GM12878 (cell line): ENCODE data around the gene GPR26.

ENCODE experiments used
- ATF3 ChIP-seq: IDR thresholded peaks from 2 replicates; pipeline ENCODE4 v1.6.1; 2011; ENCODE audit warnings: low read depth, mild to moderate bottlenecking, low read length, moderate library complexity, borderline replicate concordance; ENCODE audit errors: extremely low read depth
- CBFB ChIP-seq: IDR thresholded peaks from 2 replicates; pipeline ENCODE4 v1.6.1; 2016; ENCODE audit warnings: antibody characterized with exemption, low read depth
- CTCF ChIP-seq, 3 experiments: IDR thresholded peaks in 2 of 3; conservative IDR thresholded peaks in 1 of 3; 2 replicates each; pipeline ENCODE4 v1.5.1; 2011; ENCODE audit warnings: low read depth in 3 of 3, low read length in 3 of 3, mild to moderate bottlenecking in 3 of 3, control low read depth in 2 of 3, moderate library complexity in 2 of 3, inconsistent platforms in 1 of 3, mixed read lengths in 1 of 3; ENCODE audit not compliant: control insufficient read depth in 2 of 3, insufficient read depth in 1 of 3; ENCODE audit errors: extremely low read depth in 1 of 3
- EGR1 ChIP-seq, 2 experiments: IDR thresholded peaks; 1 replicate in 1 of 2; 2 replicates in 1 of 2; pipeline ENCODE4 v1.6.1; 2011 to 2012; ENCODE audit warnings: low read depth in 2 of 2, low read length in 2 of 2, borderline replicate concordance in 1 of 2, mild to moderate bottlenecking in 1 of 2, moderate library complexity in 1 of 2
- EZH2 ChIP-seq: IDR thresholded peaks from 2 replicates; pipeline ENCODE4 v1.6.1; 2012; ENCODE audit warnings: low read depth, mild to moderate bottlenecking, control low read depth, inconsistent platforms, low read length, borderline replicate concordance; ENCODE audit not compliant: control insufficient read depth
- JUND ChIP-seq: IDR thresholded peaks from 2 replicates; pipeline ENCODE4 v1.6.1; 2012; ENCODE audit warnings: low read depth, mild to moderate bottlenecking, low read length, improper control_type of control experiment, moderate library complexity
- MAX ChIP-seq: IDR thresholded peaks from 2 replicates; pipeline ENCODE4 v1.6.1; 2012; ENCODE audit warnings: low read depth, low read length, improper control_type of control experiment
- NFXL1 ChIP-seq: fragments of 450-650 bp; IDR thresholded peaks from 2 replicates; pipeline ENCODE4 v1.6.1; 2017; ENCODE audit warnings: antibody characterized with exemption, mild to moderate bottlenecking, borderline replicate concordance
- POLR2A ChIP-seq: IDR thresholded peaks from 2 replicates; pipeline ENCODE4 v1.6.1; 2011; ENCODE audit warnings: low read depth, mild to moderate bottlenecking, low read length
- RAD21 ChIP-seq: IDR thresholded peaks from 2 replicates; pipeline ENCODE4 v1.6.1; 2011; ENCODE audit warnings: mild to moderate bottlenecking, low read depth, low read length, moderate library complexity; ENCODE audit not compliant: insufficient read depth
- SPI1 ChIP-seq: IDR thresholded peaks from 2 replicates; pipeline ENCODE4 v1.6.1; 2011; ENCODE audit warnings: low read depth, mild to moderate bottlenecking, low read length, moderate library complexity, borderline replicate concordance; ENCODE audit not compliant: insufficient read depth

GRCh38 chr10:123633106-123633505 lies 33.0 kb upstream of the GPR26 start:
- TF ChIP-seq CTCF (IDR thresholded peaks at IDR 0.05 in 2 of 3, conservative IDR thresholded peaks at IDR 0.05 in 1 of 3; ENCODE audit: control insufficient read depth in 2 of 3, extremely low read depth in 1 of 3, insufficient read depth in 1 of 3, low read depth in 3 of 3, low read length in 3 of 3), result no peak
- TF ChIP-seq CBFB, result no peak
- no peak for TF ChIP-seq POLR2A
- TF ChIP-seq MAX, result no peak
- no peak for TF ChIP-seq RAD21
- no peak for TF ChIP-seq EGR1 (IDR thresholded peaks at IDR 0.05; ENCODE audit: borderline replicate concordance in 1 of 2, low read depth in 2 of 2, low read length in 2 of 2)
- TF ChIP-seq NFXL1, result no peak
- TF ChIP-seq EZH2, result no peak
- no peak for TF ChIP-seq JUND
- TF ChIP-seq ATF3, result no peak
- TF ChIP-seq SPI1, result no peak
